Measurements from ENCODE around the gene CR1L. TPM values are rescaled to one million over a fixed set of nuclear protein-coding genes. Genes with fewer than 3 reads are reported as not detected.
"Not testable (repeated sequence)": the region's sequence is repeated elsewhere in the genome, so short reads cannot be mapped to it uniquely, and the experiment has no call there.

The CR1L gene
- total RNA-seq, 2 experiments from 2014 or later = not detected

DNA sequence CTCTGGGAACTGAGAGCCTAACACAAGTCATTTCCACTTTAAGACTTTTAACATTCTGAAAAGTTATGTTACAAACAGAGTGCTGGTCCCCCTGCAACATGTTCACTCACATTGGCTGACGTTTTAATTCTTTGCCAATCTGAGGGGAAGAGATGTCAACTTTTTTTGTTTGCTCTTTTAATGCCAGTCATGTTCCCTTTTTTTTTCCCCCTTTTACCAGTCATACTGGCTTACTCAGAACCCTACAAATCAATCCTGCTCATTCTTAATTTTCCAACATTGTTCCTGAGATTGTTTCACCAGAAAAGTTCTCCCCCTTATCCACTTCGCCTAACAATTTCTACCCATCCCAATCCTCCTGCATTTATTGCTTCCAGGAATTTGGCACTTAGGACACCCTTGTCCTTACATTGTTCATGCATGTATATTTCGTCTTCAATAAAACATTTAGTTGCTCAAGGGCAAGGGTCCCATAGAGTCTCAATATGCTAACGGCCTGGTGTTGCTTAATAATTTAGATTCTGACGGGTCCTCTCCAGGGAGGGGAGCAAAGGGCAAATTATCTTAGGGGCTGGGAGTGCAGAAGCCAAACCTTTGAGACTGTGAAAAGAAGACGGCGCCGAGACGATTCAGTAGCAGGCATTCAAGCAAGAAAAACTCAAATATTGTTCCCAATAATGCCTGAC lies 624 bp upstream of the CR1L start:
- ChIA-PET CTCF (no interaction called here), POLR2A (no interaction called here)

- POLR2A ChIA-PET = no interaction called here
- CTCF ChIA-PET = no interaction called here
Measured at GRCh38 chr1:207645635-207646081, 725 bp downstream of the CR1L start.

DNA sequence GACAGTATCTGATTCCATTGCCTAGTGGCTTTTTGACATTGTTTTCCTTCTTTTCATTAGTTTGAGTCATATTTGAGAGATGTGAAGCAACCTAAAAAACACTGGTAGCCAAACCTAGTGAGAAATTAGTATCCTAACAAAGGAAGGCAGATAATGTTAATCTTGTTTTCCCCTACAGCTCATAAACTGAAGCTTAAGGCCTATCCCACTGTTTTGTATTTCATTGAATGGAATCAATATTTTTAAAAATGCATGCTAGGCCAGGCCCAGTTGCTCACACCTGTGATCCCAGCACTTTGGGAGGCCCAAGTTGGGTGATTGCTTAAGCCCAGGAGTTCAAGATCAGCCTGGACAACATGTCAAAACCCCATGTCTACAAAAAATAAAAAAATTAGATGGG lies 1.2 kb downstream of the CR1L start:
- ChIA-PET POLR2A (no interaction called here), CTCF (interaction anchor here (0.6 kb wide), 1 partner anchor 205 kb away, joined by 3 read pairs; no protein-coding TSS in a partner anchor)

DNA sequence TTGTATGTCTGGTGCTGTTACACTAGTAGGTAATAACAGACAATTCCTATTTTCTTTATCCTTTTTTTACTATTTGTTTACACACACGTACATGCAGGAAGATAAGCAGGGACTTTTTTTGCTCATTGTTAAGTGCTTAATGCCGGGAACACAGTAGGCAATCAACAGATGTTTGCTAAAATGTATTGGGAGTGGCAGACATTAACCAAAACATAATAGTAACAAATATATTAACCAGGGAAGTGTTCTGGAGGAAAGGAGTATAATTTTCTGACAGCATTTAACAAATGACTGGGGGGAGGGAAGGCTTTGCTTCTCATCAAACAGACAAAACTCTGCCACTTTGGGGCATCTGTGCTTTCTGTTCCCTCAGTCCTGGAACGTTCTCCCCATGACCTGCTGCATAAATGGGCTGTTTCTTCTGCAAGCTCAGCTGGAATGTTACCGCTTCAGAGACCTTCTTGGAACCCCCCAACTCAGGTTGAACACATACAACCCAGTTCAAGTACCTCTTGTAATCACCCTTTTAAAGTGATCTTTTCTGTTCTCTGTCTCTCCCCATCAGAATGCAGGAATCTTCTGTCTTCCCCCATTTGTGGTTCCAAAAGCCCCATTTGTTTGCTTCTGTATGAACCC lies 2.1 kb downstream of the CR1L start:
- POLR2A ChIA-PET = no interaction called here
- CTCF ChIA-PET = no interaction called here

- ChIA-PET CTCF (interaction anchor here (0.7 kb wide), 1 partner anchor 65 kb away, joined by 4 read pairs; no protein-coding TSS in a partner anchor), POLR2A (no interaction called here)
Measured at GRCh38 chr1:207647671-207648333, 2.9 kb downstream of the CR1L start.

DNA sequence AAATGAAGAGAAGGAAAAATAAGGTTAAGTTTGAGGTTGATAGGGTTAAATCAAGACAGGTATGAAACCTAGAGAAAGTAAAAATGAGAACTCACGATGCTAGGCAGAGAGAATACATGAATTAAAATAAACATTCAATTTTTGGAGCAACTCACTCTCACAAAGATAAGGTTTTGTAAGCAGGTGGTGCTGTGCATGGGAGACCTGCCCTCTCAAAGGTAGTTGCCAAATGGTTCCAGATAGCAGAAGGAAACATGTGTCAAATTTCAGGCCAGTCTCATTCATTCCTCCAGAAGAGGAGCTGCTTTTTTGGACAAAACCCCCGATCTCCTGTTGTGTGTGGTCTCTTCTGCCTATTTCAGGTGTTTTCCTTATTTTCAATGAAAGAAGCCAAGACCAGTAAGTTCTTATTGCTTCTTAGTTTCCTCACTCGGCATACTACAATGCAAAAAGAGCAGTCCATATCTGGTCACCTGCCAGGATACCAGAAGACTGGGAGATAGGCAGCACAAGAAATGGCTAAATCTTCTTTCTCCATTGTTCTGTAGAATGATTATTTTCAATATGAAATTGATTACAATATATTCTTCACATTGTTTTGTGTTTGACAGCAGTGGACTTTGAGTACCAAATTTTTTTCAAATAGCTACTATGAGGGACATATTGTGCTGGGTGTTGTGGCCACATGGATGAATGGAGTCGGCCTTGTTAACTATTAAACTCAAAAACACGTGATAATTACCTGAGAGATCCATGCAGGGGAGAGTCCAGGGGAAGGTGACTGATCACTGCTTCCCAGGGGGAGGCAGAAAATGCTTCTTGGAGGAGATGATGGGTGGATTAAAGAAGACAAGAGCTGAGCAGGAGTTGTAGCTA lies 3.6 kb downstream of the CR1L start:
- ChIA-PET POLR2A (no interaction called here), CTCF (no interaction called here)

DNA sequence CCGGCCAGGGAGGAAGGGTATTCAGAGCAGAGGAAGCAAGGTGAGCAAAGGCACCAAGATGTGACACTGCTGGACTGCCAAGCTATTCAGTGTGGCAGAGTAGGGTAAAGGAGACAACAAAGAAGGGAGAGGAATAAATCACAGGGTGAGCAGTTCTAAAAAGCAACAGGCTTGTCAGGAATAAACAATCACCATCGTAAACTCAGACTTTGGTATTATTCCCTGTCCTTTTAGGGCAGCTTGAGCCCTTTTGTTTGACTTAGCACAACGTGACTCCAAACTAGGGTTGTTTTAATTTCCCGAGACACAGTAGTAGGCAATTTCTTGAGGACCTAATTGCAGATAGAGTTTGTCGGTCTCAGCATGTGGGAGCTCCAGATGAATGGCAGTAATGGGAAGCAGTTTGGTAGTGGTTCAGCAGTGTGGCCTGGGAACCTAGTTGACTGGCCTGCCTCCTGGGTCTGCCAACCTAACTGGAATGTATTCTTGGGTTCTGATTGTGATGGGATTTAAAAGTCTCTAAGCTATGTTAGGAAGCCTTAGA lies 4.3 kb downstream of the CR1L start:
- POLR2A ChIA-PET = no interaction called here
- CTCF ChIA-PET = no interaction called here

DNA sequence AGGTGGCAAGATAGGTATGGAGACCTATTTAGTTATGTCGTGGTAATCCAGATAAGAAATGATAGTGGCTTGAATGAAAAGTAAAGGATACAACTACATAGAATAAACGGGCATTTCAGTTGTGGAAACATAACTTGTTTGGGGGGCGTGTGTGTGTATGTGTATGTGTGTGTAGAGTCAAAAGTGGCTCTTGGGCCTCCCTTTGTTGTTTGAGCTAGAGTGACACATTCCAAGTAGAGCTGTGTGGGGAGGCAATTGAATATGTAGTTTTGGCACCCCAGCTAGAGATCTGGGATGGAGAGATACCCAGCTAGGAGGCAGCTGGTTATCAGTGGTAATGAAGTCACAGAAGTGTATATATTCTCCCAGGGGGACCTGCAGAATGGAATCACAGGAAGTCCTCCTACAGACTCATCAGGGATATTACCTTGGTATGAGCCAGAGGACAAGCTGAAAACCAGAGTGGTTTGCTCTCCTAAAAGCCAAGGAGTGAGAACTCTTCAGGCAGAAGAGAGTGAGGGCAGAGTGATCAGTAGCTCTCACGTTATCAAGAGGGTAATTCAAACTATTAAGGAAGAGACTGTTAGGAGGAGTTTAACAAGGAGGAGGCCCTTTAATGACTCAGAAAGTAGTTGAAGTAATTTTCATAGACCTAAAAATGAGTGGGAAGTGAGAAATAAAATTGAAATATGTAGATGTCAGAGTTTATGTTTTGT lies 5.1 kb downstream of the CR1L start:
- CTCF ChIA-PET = no interaction called here
- POLR2A ChIA-PET = no interaction called here

DNA sequence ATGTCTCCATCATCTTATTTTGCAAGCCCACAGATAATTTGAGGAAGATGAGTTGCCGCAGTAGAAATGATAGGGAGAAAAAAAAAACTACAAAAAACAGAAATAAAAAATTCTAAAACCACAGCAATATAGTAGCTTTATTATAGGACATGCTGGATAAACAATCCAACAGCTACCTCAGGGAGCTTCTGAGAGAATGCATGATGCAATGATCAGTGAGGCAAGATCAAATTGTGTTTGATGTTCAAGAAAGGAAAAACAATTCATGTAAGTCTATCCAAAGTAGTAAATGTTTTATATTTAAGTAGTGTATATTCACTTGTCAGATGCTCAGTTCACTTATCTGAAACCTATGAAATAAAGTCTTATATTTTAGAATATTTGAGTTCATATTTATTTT lies 6.7 kb downstream of the CR1L start:
- ChIA-PET CTCF (no interaction called here), POLR2A (no interaction called here)

- CTCF ChIA-PET = no interaction called here
- POLR2A ChIA-PET = no interaction called here
Measured at GRCh38 chr1:207654320-207654719, 9.4 kb downstream of the CR1L start.

- ChIA-PET CTCF (no interaction called here), POLR2A (no interaction called here)
Measured at GRCh38 chr1:207658408-207658807, 13.5 kb downstream of the CR1L start.

DNA sequence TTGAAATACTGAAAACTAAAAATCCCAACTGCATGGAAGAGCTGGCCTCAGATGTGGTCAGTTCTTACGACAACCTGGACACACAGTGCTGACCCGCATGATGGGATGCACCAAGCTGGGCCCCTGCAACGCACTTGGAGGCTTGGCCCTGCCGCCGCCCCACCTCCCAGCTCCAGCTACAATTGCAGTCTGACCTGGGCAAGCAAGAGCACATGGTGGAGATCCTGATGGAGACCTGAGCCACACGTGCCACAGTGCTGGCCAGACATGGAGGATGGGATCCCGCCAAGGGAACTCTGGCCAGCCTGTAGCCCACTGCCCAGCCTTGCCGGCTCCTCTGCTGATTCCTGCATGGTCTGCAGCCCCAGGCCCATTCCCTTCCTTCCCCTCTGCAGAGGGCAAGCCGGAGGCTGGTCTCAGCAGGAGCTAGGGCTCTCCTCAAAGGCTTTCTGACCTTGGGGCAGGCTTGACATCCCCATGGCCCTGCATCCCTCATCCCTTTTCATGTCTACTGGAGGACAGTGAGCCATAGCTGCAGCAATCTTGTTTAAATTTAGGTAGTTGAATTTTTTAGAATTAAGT lies 14.1 kb downstream of the CR1L start:
- ChIA-PET CTCF (no interaction called here), POLR2A (no interaction called here)

- ChIA-PET CTCF (no interaction called here), POLR2A (no interaction called here)
Measured at GRCh38 chr1:207659545-207660153, 14.7 kb downstream of the CR1L start.

DNA sequence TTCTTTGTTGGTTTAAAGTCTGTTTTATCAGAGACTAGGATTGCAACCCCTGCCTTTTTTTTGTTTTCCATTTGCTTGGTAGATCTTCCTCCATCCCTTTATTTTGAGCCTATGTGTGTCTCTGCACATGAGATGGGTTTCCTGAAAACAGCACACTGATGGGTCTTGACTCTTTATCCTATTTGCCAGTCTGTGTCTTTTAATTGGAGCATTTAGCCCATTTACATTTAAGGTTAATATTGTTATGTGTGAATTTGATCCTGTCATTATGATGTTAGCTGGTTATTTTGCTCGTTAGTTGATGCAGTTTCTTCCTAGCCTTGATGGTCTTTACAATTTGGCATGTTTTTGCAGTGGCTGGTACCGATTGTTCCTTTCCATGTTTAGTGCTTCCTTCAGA lies 16.5 kb downstream of the CR1L start:
- CTCF ChIA-PET, POLR2A ChIA-PET: not testable (repeated sequence)

- CTCF ChIA-PET = no interaction called here
- POLR2A ChIA-PET = no interaction called here
Measured at GRCh38 chr1:207666342-207666741, 21.4 kb downstream of the CR1L start.

GRCh38 chr1:207669528-207670009 lies 24.6 kb downstream of the CR1L start:
- ChIA-PET CTCF (no interaction called here), POLR2A (no interaction called here)

GRCh38 chr1:207670192-207670591 lies 25.3 kb downstream of the CR1L start:
- ChIA-PET CTCF (no interaction called here), POLR2A (no interaction called here)

DNA sequence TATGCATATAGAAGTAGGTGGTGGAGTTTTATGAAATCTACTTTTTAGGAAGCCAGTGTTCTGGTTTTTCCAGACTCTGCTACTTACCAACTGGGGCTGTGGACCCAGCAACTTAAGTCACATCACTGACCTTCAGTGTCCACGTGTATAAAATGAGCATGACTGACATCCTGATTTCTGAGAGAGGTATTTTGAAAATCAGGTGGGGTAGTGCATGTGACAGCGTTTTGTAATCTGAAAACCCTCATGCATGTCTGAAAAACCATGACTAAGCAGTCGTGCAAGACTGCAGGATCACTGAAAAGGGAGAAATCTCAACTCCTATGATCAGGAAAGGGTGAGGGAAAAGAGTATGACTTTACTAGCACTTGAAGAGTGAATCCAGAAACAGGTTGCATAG lies 26.1 kb downstream of the CR1L start:
- ChIA-PET CTCF (no interaction called here), POLR2A (no interaction called here)

Data from activated CD8-positive, alpha-beta memory T cell treated with anti-CD3 and anti-CD28 coated beads for 36 hours (primary cell).